Measurements from ENCODE around the gene NEK4. TPM values are rescaled to one million over a fixed set of nuclear protein-coding genes. Genes with fewer than 3 reads are reported as not detected.

The NEK4 gene
- total RNA-seq, 1 experiment from 2014 or later: 40.5 TPM

GRCh38 chr3:52723935-52724334 lies 46.8 kb downstream of the NEK4 start:
- Histone ChIP-seq H3K27me3 (replicated peaks; ENCODE audit: control insufficient read depth, insufficient read depth, low read length) (no peaks in the 10 kb centered on the region), H3K4me1 (no peaks in the 10 kb centered on the region), H3K36me3 (ENCODE audit: control insufficient read depth, insufficient read depth, low read length) (peaks cover 2% of the 10 kb centered on the region; the same call in 1 of the 2 replicates), H3K4me3 (ENCODE audit: low read depth, low read length) (no peak overlapping the region), H3K9me3 (peaks cover 16% of the 10 kb centered on the region)
- Mint-ChIP-seq H3K27ac (ENCODE audit: unreplicated experiment) (no peak overlapping the region), H3K36me3 (ENCODE audit: insufficient read depth, unreplicated experiment) (peaks cover 48% of the 10 kb centered on the region), H3K9me3 (ENCODE audit: unreplicated experiment) (peaks cover 41% of the 10 kb centered on the region), H3K4me1 (ENCODE audit: low read depth, unreplicated experiment) (no peaks in the 10 kb centered on the region), H3K27me3 (ENCODE audit: insufficient read depth, unreplicated experiment) (no peaks in the 10 kb centered on the region), H3K4me3 (ENCODE audit: unreplicated experiment) (no peak overlapping the region)
- ChIA-PET POLR2A (no interaction called here), CTCF (no interaction called here)
- no peak for TF ChIP-seq CTCF (IDR thresholded peaks at IDR 0.05; ENCODE audit: insufficient read depth in 1 of 2, low read depth in 1 of 2, low read length in 1 of 2, severe bottlenecking in 1 of 2, unreplicated experiment in 1 of 2)
- intact Hi-C loops (cut with micrococcal nuclease; ENCODE audit: unreplicated experiment): no loop called here
- DNase-seq: no peak
- no TSS peak for BruUV-seq (replicated peaks)

GRCh38 chr3:52722491-52722890 lies 48.2 kb downstream of the NEK4 start:
- Histone ChIP-seq H3K36me3 (ENCODE audit: control insufficient read depth, insufficient read depth, low read length) (no peaks in the 10 kb centered on the region; the same call in 1 of the 2 replicates), H3K27me3 (replicated peaks; ENCODE audit: control insufficient read depth, insufficient read depth, low read length) (no peaks in the 10 kb centered on the region), H3K4me3 (ENCODE audit: low read depth, low read length) (no peak overlapping the region), H3K4me1 (no peaks in the 10 kb centered on the region), H3K9me3 (peaks cover 5% of the 10 kb centered on the region)
- no peak overlapping the region for H3K27ac Mint-ChIP-seq (ENCODE audit: unreplicated experiment)
- ChIA-PET POLR2A (no interaction called here), CTCF (interaction anchor here (1.0 kb wide), 1 partner anchor 158 kb away, joined by 5 read pairs; no protein-coding TSS in a partner anchor)
- intact Hi-C loops (cut with micrococcal nuclease; ENCODE audit: unreplicated experiment): no loop called here
- H3K27me3 Mint-ChIP-seq (ENCODE audit: insufficient read depth, unreplicated experiment): no peaks in the 10 kb centered on the region
- H3K4me3 Mint-ChIP-seq (ENCODE audit: unreplicated experiment): no peak overlapping the region
- DNase-seq: no peak
- H3K36me3 Mint-ChIP-seq (ENCODE audit: insufficient read depth, unreplicated experiment): peaks cover 41% of the 10 kb centered on the region
- no TSS peak for BruUV-seq (replicated peaks)
- H3K9me3 Mint-ChIP-seq (ENCODE audit: unreplicated experiment): peaks cover 31% of the 10 kb centered on the region
- H3K4me1 Mint-ChIP-seq (ENCODE audit: low read depth, unreplicated experiment): no peaks in the 10 kb centered on the region
- TF ChIP-seq CTCF (IDR thresholded peaks at IDR 0.05; ENCODE audit: insufficient read depth in 1 of 2, low read depth in 1 of 2, low read length in 1 of 2, severe bottlenecking in 1 of 2, unreplicated experiment in 1 of 2): no peak

- H3K27ac Mint-ChIP-seq (ENCODE audit: unreplicated experiment): no peak overlapping the region
- H3K4me1 ChIP-seq: no peaks in the 10 kb centered on the region
- no peaks in the 10 kb centered on the region; the same call in 1 of the 2 replicates for H3K9me3 ChIP-seq
- BruUV-seq (replicated peaks): no TSS peak
- intact Hi-C loops (cut with micrococcal nuclease; ENCODE audit: unreplicated experiment): no loop called here
- H3K9me3 Mint-ChIP-seq (ENCODE audit: unreplicated experiment): peaks cover 31% of the 10 kb centered on the region
- no peak for DNase-seq
- H3K4me1 Mint-ChIP-seq (ENCODE audit: low read depth, unreplicated experiment): no peaks in the 10 kb centered on the region
- peaks cover 33% of the 10 kb centered on the region for H3K36me3 Mint-ChIP-seq (ENCODE audit: insufficient read depth, unreplicated experiment)
- H3K36me3 ChIP-seq (ENCODE audit: control insufficient read depth, insufficient read depth, low read length): no peaks in the 10 kb centered on the region; the same call in 1 of the 2 replicates
- no peak overlapping the region for H3K4me3 ChIP-seq (ENCODE audit: low read depth, low read length)
- no peaks in the 10 kb centered on the region for H3K27me3 Mint-ChIP-seq (ENCODE audit: insufficient read depth, unreplicated experiment)
- no peaks in the 10 kb centered on the region for H3K27me3 ChIP-seq (replicated peaks; ENCODE audit: control insufficient read depth, insufficient read depth, low read length)
- POLR2A ChIA-PET: no interaction called here
- H3K4me3 Mint-ChIP-seq (ENCODE audit: unreplicated experiment): no peak overlapping the region
- CTCF ChIA-PET: interaction anchor here (1.0 kb wide), 1 partner anchor 159 kb away, joined by 5 read pairs; no protein-coding TSS in a partner anchor
- TF ChIP-seq CTCF (IDR thresholded peaks at IDR 0.05; ENCODE audit: insufficient read depth in 1 of 2, low read depth in 1 of 2, low read length in 1 of 2, severe bottlenecking in 1 of 2, unreplicated experiment in 1 of 2): no peak
Observed at GRCh38 chr3:52721730-52722008, 49.1 kb downstream of the NEK4 start.

Data from Caco-2 (cell line).